HUDEP-2 (cell line): ENCODE data around the gene CEP20.

Source experiments
- DNase-seq, 76 experiments: peaks; one replicate each; lab custom pipeline; 2025; ENCODE audit not compliant: unreplicated experiment in 76 of 76; lab: John Stamatoyannopoulos, UW

The CEP20 gene

DNA sequence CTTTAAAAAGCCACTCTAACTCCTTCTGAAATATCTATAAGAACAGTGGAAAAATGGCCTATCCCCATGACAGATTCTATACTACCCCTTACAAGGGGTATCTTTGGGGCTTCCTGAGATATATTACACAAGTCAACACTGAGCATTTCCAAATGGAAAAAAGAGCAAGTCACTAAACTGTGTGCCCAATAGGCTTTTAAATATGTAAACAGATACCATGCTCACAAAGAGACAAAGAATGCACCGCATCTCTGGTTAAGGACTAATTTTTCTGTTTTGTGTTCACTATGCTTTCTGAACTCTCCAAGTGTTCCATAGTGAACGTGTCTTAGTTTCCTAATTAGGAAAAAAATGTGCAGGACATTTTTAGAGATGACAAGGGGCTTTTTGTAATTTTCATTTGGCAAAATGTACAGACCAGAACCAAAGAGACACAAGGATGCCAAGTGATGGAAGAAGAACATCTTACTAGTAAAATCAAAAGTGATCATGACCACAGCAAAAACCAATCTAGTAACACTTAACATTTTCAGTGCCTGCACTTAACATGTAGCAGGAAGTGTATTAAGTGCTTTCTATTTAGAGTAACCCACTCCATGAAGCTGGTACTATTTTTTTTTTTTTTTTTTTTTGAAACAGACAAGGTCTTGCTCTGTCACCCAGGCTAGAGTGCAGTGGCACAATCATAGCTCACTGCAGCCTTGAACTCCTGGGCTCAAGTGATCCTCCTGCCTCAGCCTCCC, 53.1 kb downstream of the CEP20 start:
- no peak for DNase-seq

DNA sequence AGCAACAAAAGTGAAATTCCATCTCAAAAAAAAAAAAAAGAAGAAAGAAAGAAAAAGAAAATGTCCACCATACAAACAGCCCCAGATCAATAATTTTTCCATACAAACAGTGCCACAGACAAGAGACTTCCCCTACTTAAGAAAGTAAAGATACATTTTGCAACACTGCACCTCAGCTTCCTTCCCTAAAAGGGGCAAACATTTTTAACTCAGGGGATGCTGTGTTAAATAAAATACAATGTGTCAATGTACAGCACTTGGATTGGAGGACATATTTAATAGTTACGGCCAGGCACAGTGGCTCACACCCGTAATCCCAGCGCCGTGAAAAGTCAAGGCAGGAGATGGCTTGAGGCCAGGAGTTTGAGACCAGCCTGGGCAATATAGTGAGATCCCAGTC, 53.9 kb downstream of the CEP20 start:
- DNase-seq: no peak

DNA sequence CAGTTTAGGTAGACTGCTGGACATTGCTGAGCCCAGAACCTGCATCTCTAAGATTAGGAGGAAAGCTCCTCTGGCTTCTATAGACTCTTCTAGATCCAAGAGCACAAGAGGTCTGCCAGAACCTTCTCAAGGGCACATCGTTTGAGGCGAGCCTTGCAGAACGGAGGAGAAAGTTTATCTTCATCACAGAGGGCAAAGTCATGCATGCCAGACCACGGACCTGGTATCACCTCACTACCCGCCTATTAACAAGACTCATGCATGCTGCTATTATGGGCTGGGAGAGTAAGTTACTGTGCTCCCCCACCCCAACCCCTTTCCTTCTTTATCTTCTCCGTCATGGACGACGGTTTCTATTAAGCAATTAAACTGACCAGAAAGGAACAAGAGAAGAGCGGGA, 54.9 kb downstream of the CEP20 start:
- DNase-seq: no peak

DNA sequence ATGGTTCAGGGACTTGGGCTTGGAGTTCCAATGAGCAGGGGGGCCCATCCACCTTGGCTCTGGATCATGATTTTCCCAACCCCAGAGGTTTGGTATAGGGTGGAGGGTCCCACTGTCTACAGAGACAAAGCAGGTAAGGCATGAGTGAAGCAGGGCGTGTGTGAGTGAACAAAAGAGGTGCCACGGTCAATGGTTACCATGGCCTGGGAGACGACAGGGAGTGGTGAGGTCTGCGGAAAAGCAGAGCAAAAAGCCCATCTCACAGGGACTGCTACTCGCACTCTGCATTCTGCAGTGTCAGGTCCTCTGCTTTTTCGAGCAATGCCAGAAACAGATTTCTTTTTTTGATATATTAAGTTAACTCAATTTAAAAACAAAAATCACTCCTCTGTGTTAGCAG, 56.2 kb downstream of the CEP20 start:
- no peak for DNase-seq

DNA sequence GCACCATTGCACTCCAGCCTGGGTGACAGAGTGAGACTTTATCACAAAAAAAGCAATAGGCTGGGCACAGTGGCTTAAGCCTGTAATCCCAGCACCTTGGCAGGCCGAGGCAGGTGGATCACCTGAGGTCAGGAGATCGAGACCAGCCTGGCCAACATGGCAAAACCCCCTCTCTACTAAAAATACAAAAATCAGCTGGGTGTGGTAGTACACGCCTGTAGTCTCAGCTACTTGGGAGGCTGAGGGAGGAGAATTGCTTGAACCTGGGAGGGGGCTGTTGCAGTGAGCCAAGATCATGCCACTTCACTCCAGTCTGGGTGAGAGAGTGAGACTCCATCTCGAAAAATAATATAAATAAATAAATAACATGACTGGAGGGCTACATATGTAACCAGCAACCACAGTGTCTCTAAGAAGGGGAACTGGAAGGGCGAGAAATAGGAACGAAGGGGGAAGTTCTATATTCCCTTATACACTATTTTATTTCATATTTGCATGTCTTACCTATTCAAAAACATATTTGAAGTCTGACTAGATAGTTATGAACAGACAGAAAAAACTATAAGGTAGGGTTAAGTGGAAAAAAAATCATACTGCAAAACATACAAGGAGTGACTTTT, 57.5 kb downstream of the CEP20 start:
- DNase-seq: no peak

DNA sequence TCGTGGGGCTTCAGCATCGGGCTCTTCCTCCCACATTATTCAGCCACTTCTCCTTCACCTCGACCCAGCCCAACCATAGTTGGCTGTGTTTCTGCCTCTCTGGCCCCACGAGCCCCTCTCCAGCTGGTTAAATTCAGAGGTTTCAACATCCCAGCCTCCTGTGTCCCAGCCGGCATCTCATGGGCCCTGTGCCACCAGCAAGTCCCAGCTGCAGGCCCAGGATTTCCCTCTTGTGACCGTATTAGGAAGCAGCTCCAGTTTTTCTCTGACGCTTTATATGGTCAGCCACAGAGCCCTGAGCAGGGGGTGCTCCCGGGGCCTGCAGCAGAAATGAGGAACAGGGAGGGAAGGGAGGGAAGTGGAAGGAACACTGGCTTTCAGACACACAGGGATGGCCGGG, 58.9 kb downstream of the CEP20 start:
- DNase-seq: no peak

DNA sequence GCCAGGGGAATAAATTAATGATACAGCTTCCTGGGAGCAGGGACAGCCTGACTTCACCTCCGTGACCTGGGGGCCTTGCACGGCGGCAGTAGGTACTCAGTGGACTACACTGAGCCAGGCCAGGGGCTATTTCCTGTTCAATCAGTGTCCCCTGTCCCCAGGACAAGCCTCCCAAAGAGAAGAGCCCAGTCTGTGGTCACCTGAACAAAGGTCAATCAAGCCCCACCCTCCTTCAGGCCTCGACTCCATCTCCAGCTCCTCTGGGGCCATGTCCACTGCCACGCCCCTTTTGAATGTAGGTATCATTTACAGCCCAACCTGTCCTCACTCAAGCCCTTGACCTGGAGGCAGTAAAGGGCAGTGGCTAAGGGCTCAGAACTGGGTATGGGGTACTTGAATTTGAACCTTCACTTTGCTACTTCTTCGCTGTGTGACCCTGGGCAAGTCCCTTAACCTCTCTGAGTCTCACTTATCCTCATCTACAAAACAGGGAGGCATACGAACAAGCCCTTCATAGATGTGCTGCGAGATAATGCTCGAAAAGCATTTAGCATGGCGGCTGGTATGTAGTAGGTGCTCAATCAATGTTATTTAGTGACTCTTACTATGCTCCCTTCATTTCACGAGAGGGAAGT, 60.6 kb downstream of the CEP20 start:
- DNase-seq: no peak

DNA sequence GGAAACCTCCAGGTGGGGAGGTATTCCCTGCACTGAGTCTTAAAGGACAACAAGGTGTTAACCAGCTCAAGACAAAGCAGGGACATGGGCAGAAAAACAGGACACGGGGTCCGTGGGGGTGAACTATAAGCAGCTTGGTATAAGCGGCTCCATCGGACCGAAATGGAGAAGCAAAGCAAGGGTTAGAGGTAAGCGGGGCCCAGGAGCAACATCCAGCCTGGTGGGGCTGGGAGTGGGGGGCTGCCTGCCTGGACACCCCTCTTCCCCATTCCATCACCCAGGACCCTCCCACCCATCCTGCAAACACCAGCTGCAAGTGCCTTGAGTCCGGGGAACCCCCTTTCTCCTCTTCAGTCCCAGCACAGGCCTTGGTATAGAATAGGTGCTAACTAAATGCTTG, 61.1 kb downstream of the CEP20 start:
- DNase-seq: no peak

DNA sequence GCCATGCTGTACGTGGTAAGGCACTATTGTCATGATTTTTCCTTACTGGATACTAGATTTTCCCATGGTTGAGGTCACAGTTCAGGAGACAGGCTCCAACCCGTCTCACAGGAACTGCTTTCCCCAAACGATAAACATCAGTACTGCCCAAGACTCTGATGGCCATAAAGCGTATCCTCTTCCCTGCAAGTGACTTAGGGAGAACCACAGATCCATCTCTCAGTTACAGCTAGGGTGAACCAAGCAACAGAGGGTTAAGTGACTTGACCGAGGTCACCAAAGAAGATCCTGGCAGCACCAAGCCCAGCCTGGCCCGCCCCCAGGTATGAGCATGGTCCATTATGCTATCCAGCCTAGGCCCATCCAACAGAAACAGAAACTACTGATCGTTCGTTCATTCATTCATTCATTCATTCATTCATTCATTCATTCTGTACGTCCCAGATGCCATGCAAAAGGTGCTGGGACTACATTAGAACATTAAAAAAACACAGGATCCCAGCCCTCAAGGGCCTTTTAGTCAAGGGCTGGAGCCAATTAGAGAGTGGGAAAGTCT, 62.6 kb downstream of the CEP20 start:
- no peak for DNase-seq

DNA sequence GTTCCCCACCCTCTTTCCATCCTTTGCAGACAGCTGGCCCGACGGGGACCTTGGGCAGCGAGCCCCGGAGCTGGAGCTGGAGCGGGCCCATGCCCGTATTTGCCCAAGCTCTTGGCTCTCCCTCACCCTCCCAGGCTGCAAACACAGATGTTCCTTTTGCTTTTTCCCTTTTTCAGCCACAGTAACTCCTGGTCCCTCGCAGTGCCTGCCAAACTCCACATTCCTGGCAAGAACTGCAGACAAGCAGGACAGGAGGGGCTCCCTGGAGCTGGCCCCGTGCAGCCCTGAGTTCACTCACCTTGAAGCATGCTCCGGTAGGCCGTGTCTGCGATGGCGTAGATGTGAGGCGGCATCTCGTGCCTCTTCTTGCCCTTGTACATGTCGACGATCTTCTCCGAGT, 65.4 kb downstream of the CEP20 start:
- DNase-seq: no peak

DNA sequence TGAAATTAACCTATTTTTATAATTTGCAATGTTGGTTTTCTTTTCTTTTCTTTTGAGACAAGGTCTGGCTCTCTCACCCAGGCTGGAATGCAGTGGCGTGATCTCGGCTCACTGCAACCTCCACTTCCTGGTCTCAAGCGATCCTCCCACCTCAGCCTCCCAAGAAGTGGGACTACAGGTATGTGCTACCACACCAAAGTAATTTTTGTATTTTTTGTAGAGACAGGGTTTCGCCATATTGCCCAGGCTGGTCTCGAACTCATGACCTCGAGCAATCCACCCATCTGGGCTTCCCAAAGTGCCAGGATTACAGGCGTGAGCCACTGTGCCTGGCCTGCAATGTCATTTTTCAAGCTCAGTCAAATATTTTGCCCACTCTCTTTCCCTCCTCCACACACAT, 67.6 kb downstream of the CEP20 start:
- no peak for DNase-seq

DNA sequence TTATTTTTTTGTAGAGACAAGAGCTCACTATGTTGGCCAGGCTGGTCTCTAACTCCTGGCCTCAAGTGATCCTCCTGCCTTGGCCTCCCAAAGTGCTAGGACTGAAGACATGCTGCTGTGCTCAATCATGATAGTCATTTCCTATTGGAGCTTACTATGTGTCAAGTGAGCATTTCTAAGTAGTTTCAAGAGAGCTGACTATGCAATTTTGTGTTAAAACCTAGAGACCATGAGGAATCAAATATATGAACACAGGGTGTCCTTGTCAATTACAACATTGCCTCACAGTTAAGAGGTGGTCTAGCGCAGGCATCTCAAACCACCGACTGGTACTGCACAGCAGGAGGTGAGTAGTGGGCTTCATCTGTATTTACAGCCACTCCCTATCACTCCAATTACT, 69.4 kb downstream of the CEP20 start:
- no peak for DNase-seq

DNA sequence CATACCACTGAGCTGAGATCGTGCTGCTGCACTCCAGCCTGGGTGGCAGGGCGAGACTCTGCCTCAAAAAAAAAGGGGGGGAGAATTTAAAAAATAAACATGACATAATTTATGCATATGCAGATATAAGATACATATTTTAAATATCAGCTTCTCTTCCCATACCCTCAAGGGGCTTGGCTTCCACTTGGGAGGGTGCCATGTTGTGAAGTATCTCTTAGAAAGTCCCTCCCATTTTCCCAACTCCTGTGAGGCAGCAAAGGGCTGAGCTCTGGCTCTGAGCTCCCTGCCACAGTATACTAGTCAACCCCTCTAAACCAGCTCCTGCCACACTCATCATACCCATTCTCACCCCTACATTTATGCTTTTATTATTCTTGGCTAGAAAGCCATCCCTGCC, 71.0 kb downstream of the CEP20 start:
- DNase-seq: no peak

DNA sequence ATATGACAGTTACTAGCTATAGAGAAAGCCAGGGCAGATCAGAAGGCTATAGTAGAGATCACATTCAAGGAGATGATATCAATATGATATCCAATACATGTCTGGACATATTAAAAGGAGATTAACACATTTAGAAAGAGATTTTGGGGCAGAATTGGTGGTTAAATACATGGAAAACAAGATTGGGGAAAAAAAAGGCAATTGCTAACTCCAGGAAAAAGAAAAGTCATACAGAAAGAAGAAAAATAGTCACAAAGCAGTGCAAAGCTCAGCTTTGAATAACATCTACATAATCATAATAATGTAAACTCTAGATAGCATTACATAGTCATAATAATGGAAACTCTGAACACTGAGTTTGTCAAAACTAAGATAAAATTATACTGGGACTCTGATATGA, 72.2 kb downstream of the CEP20 start:
- DNase-seq: no peak
